DLD1 (cell line): ENCODE data around the gene SV2C.
"Not testable (repeated sequence)": the region's sequence is repeated elsewhere in the genome, so short reads cannot be mapped to it uniquely, and the experiment has no call there.

Source experiments
- in situ Hi-C: cut with HindIII; loops from 2 replicates; pipeline ENCODE4 v1.10.0; 2017; ENCODE audit warnings: low sequenced_read_pairs

SV2C gene

GRCh38 chr5:76197726-76198125 is 114.5 kb downstream of the SV2C start:
- in situ Hi-C loops = no loop called here

GRCh38 chr5:76199336-76200318 is 116.4 kb downstream of the SV2C start:
- in situ Hi-C loops = no loop called here

- in situ Hi-C loops = no loop called here
Observed at GRCh38 chr5:76202182-76202581, 119.0 kb downstream of the SV2C start.

DNA sequence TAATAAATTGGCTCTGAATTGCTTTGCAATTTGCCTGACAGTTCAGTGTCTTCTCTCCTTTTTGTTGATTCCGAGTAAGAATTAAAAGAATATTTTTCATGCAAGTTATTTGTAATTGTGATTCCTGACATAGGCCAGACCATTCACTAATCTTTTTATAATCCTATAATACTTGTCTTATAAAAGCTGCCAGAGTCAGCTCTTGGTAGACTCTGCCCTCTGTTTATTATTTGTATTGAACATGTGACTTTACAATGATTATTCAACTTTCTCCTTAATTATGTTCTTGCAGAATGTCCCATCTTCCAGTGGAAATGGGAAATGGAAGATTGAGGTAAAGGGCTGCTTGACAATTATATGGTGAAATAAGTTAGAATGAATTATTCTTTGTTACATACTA is 121.0 kb downstream of the SV2C start:
- in situ Hi-C loops = no loop called here

- in situ Hi-C loops = no loop called here
Observed at GRCh38 chr5:76204713-76205112, 121.5 kb downstream of the SV2C start.

DNA sequence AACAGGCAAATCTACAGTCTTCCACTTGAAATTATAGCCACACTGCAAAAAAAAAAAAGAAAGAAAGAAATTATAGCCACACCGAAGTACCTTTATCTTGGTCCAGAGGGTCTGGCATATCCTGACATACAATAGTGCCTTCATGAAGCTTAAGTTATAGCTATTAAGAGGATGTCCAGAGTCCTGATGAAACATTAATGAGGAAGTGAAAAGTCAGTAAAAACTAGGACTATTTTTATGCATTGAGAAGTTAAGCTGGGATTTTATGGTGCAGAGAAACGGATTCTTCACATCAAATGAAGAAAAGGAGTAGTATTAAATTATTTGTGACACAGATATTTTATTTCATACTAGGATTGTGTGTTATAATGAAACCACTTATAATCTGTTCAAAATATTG is 123.9 kb downstream of the SV2C start:
- in situ Hi-C loops = no loop called here

DNA sequence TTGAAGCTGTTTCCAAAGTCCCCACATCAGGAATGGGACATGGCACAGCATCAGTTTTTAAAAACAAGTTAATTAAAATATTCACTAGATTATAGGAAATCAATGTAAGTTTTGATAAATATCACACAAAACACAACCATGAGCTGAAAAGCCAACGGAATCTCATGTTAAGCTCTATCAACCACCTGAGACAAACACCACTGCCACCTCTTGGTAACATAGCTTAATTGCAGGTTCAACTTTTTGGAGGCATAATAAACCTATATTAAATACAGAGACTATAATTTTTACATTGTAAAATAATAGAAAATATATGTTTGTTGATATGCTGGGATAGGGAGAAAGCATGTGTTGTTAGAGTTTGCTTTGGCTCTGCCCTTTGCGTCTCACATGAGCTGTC is 126.1 kb downstream of the SV2C start:
- in situ Hi-C loops = no loop called here

DNA sequence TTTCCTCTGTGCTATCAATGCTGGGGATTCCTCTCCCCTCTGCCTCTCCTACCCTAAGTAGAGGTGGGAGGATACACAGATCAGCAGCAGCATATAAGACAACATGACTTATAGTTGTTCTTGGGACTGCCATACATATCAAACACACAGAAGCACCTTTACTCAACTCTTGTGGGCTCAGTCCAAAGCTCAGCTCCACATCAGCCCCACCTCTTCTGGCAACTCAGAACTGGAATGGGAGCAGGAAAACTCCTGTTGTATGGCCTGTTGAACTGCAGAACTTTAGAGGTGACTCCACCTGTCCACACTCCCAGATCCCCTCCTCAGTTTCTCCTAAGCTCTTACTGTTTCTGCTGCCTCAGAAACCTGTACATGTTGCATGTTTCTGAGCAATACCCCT is 127.8 kb downstream of the SV2C start:
- in situ Hi-C loops = no loop called here

DNA sequence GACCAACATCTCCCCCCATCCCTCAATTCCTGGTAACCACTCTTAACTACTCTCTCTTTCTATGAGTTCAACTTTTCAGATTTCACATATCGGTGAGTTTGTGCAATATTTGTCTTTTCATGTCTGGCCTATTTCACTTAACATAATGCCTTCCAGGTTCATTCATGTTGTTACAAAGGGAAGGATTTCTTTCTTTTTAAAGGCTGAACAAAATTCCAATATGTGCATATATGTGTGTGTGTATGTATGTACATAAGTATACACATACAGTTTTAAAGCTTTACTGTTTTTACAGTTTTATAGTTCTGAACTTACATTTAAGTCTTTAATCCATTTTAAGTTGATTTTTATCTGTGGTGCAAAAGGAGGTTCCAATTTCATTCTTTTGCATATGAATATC is 130.7 kb downstream of the SV2C start:
- in situ Hi-C loops = no loop called here

DNA sequence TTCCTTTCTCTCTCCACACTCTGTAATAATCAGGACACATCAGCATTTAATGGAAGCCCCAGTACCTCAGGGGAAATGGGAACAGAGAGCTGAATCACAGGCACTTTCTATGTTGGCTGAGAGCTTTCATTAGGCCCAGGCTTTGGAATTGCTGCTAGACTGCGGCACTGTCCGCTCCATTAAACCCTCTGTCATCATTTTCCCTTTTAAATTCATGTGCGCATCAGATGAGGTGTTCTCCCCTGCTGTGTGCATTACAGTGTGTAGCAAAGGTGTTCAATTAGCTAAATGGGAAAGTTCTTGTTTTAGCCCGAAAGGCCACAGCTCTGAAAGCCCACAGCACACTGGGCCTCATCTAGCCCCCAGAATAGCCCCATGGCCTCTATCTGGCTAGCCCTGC is 133.6 kb downstream of the SV2C start:
- in situ Hi-C loops = no loop called here

DNA sequence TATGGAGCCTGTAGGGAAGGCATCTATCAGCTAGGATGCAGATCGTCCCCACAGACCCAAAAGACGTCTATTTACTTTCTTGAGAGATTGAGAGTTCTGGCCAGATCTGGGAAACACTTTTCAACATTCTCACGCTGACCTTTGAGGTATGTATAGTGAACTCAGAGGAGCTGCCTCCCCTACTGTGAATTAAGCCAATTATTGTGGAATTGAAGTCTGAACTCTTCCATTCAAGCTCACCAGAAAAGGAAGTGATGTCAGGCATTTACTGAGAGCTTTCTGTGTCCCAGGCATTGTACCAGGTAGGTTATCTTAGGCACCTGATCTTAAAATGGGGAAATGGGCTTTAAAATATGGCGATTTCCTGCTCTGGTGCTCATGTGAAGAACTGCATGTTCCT is 136.5 kb downstream of the SV2C start:
- in situ Hi-C loops = no loop called here

DNA sequence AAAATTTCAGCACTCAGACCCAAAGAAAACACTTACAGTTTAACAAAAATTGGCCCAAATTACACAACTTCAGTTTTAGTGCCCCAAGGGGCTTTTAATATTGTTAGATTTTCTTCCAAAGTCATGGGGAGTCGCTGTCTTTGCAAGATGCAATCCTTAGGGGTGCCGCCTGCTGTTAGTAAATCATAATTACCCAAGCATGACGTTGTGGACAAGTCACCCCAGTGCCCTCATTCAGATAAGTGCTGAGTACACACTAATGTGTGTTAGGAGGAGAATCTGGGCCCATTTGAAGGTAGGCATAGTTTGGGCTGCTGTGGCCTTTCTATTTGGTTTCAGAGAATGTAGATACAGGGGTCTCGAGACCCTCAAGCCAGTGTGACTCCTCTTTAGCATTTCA is 138.1 kb downstream of the SV2C start:
- in situ Hi-C loops = no loop called here

DNA sequence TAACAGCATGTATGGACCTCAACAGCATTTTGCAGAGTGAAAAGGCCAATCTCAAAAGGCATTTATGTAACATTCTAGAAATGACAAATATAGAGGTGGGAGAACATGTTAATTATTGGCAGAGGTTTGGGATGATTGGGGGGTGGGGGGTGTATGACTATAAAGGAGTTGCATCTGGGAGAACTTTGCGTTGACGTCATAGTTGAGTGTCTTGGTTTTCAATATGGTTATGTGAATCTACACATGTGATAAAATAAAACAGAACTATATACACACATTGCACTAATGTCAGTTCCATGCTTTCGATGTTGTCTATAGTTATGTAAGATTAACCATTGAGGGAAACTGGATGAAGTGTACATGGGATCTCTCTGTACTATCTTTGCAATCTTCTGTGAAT is 139.1 kb downstream of the SV2C start:
- in situ Hi-C loops = no loop called here

DNA sequence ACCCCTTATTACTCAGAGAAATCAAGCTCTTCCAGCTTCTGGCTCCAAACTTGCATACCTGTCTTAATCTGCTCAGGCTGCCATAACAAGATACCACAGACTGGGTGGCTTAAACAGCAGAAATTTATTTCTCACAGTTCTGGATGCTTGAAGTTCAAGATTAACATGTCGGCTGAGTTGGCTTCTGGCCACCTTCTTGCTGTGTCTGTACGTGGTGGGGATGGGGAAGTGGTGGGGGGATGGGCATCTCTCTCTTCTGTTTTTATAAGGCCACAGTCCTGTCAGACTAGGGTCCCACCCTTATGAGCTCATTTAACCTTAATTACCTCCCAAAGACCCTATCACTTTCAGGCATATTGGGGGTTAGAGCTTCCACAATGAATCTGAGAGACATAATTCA is 140.5 kb downstream of the SV2C start:
- in situ Hi-C loops = no loop called here

GRCh38 chr5:76224898-76225297 is 141.7 kb downstream of the SV2C start:
- in situ Hi-C loops = loop anchor here (5.0 kb wide), 1 partner anchor 43 kb away; no protein-coding TSS in a partner anchor

- in situ Hi-C loops = loop anchor here (5.0 kb wide), 1 partner anchor 43 kb away; no protein-coding TSS in a partner anchor
Observed at GRCh38 chr5:76225336-76225735, 142.2 kb downstream of the SV2C start.

- in situ Hi-C loops = loop anchor here (5.0 kb wide), 1 partner anchor 48 kb away; no protein-coding TSS in a partner anchor
Observed at GRCh38 chr5:76229900-76230299, 146.7 kb downstream of the SV2C start.

- in situ Hi-C loops = no loop called here
Observed at GRCh38 chr5:76230711-76231285, 147.6 kb downstream of the SV2C start.

GRCh38 chr5:76234665-76235064 is 151.5 kb downstream of the SV2C start:
- in situ Hi-C loops = no loop called here

- in situ Hi-C loops = no loop called here
Observed at GRCh38 chr5:76236684-76237083, 153.5 kb downstream of the SV2C start.

DNA sequence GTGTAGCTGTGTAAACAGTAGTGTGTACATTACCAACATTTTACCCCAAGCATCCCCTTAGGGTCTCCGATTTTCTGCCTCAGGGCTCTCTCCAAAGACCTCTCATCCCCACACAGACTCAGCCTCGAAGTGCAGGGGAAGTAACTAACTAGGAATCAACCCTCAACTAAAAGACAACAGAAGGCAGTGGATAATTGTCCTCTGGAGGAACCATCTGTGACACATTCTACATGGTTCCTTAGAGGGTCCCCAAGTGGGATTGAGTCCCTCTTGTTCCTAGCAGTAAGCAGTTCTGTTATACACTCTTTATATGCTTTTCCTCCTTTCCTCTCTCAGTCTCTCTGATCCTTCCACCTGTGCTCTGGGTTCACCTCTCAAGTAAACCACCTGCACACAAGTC is 157.2 kb downstream of the SV2C start:
- in situ Hi-C loops = no loop called here

DNA sequence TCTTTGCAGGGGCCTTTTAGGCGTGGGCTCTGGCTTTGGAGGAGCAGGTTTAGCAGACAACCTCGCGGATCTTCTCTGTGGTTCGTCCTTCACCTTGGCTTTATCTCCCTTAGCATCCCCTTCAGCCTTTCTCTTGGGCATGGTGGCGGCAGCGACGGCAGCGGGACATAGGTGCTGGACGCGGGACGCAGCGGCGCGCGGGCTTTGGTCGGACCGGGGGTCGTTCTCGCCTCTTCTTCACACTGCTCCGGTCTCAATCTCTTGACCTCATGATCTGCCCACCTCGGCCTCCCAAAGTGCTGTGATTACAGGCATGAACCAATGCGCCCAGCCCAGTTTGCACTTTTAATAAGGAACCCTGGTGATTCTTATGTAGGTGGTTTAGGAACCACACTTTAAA is 159.0 kb downstream of the SV2C start:
- in situ Hi-C loops = not testable (repeated sequence)
